Measurements from ENCODE around the gene PSMD13. TPM values are rescaled to one million over a fixed set of nuclear protein-coding genes. Genes with fewer than 3 reads are reported as not detected.

PSMD13 gene
- total RNA-seq, 4 donors from 2014 or later = 57.8 to 118 (median 93.8) TPM

DNA sequence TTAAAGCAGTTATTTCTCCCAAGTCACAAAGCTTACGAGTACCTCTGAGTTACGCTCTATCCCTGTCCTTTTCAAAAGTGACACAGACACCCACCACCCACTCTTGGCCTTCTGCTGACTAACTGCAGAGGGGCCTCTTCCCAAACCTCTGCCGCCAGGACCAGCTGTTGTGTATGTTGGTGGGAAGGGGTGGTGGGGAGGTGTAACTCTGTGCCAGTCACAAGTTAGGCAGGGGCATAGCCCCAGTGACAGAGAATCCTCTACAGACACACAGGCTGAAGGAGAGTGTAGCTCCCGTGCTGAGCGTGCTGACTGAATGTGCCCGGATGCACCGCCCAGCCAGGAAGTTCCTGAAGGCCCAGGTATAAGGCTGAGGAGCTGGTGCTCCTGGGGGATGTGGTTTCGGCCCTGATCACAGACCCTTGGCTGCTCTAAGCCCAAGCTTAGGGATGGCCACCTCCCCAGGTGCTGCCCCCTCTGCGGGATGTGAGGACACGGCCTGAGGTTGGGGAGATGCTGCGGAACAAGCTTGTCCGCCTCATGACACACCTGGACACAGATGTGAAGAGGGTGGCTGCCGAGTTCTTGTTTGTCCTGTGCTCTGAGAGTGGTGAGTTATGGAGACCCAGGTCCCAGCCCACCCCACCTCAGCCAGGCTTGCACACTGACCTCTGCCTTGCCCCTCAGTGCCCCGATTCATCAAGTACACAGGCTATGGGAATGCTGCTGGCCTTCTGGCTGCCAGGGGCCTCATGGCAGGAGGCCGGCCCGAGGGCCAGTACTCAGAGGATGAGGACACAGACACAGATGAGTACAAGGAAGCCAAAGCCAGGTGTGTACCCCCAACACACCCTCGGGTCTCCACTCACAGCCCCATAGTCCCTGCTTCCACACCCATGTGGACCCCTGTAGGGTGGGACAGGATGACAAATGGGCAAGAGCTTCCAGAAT lies 24.4 kb upstream of the PSMD13 start:
- no peak for TF ChIP-seq CTCF (IDR thresholded peaks at IDR 0.05; ENCODE audit: low read depth)

- TF ChIP-seq CTCF (IDR thresholded peaks at IDR 0.05; ENCODE audit: low read depth) = no peak
Measured at GRCh38 chr11:213111-213510, 23.7 kb upstream of the PSMD13 start.

GRCh38 chr11:214083-214482 lies 22.7 kb upstream of the PSMD13 start:
- TF ChIP-seq CTCF (IDR thresholded peaks at IDR 0.05; ENCODE audit: low read depth) = no peak

DNA sequence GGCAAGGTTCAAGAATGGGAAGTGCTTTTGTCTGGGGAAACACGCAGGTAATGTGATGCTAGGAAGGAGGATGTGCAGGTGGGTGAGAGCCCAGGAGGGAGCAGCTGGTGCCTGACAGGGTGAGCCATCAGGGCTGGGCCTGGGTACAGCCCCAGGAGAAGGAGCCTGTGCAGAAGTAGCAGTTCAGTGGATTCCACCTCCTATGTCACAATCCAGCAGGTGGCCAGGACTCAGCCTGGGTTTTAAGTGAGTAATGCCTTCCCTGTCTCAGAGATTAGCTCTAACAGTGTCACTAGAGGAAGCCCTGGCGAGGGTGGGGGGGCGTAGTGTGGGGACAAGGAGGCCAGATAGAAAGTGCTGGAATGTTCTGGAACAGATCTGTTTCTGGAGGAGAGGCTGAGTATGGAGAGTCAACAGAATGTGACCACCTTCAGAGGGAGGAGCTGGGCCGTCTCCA lies 21.2 kb upstream of the PSMD13 start:
- TF ChIP-seq CTCF (IDR thresholded peaks at IDR 0.05; ENCODE audit: low read depth) = no peak

DNA sequence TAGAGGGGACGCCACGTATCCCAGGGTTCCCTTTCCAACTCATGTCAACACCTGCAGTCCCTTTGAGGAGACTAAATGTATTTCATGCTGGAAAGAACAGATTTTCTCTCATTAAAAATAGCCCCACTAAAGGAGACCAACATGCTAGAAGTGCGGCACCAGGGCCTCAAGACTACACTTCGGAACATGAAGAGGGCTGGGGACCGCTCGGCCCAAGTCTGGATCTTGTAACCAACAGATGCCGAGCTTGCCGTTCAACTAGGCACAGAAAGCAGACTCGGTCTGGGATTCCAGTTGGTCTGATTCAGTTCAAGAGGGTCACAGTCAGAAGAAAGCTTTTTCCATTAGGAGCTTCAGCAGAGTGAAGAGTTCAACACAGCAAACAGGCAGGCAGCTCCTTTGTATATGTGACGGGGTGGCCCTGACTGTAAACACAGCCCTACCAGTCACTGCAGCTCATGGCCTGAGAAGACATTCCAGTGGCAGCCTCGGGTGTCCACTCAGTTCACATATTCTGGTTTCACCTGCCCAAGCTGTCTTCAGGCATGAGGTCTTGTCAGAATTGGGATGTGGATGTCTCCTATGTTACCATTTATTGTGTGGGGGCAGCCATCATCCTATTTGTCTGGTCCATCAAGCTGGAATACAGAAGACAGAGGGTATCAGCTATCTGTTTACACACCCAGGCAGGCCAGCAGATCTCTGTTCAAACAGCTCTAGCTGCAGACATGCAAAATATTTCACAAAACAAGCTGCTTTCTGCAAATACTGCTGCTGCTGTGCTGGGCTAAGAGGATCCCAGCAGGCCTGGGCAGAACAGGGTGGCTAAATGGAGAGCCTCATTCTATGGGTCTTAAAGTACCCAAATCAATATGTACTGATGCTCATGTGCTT lies 20.4 kb upstream of the PSMD13 start:
- no peak for TF ChIP-seq CTCF (IDR thresholded peaks at IDR 0.05; ENCODE audit: low read depth)

DNA sequence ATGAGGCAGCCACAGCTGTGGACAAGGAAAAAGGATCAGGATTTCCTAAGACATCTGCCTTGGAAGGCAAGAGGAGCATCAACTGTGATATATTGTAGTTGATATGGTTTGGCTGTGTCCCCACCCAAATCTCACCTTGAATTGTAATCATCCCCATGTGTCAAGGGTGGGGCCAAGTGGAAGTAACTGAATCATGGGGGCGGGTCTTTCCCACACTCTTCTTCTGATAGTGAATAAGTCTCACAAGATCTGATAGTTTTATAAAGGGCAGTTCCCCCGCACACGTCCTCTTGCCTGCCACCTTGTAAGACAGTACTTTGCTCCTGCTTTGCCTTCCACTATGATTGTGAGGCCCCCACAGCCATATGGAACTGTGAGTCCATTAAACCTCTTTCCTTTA lies 19.1 kb upstream of the PSMD13 start:
- TF ChIP-seq CTCF (IDR thresholded peaks at IDR 0.05; ENCODE audit: low read depth) = no peak
